Measurements from ENCODE around the gene MRPL16. TPM values are rescaled to one million over a fixed set of nuclear protein-coding genes. Genes with fewer than 3 reads are reported as not detected.

Gene MRPL16
- total and polyA plus RNA-seq, 2 of the 4 experiments (the other 2 are of a cell fraction) = 43.9 to 71.3 TPM

- H3K56ac ChIP-seq (ENCODE audit: extremely low read depth, insufficient read depth, low read length) = no peak overlapping the region
- no peaks in the 10 kb centered on the region for H3K4me1 ChIP-seq (ENCODE audit: control insufficient read depth, insufficient read depth, low read length)
- H4K5ac ChIP-seq (ENCODE audit: low read depth, low read length) = no peak overlapping the region
- no peak overlapping the region for H3K18ac ChIP-seq (ENCODE audit: low read depth, low read length)
- H2AFZ ChIP-seq (replicated peaks; ENCODE audit: low read length, poor library complexity) = no peak overlapping the region
- H2BK15ac ChIP-seq (ENCODE audit: low read depth, low read length) = no peak overlapping the region
- DNase-seq (no peak), ATAC-seq (ENCODE audit: low read depth) (no peak)
- H3K14ac ChIP-seq (replicated peaks; ENCODE audit: low read depth, low read length) = no peak overlapping the region
- no peak overlapping the region for H2BK120ac ChIP-seq (ENCODE audit: low read depth, low read length)
- in situ Hi-C loops (cut with MboI; ENCODE audit: low sequenced_read_pairs) = loop anchor here (25.0 kb wide), 1 partner anchor 346 kb away; the partner anchor contains the start of gene MS4A6A
- no peaks in the 10 kb centered on the region; the same call in 1 of the 2 replicates for H3K27me3 ChIP-seq (ENCODE audit: control insufficient read depth, insufficient read depth, low read length)
- no peaks in the 10 kb centered on the region for H3K9me3 ChIP-seq (ENCODE audit: control insufficient read depth, insufficient read depth, low read length)
- ChIA-PET POLR2A (ENCODE audit: unreplicated experiment) (no interaction called here), CTCF (no interaction called here)
- H3K9me1 ChIP-seq (ENCODE audit: insufficient read depth, low read length) = no peaks in the 10 kb centered on the region
- H4K91ac ChIP-seq (ENCODE audit: insufficient read depth, low read depth, low read length) = no peak overlapping the region
- no peaks in the 10 kb centered on the region for H4K20me1 ChIP-seq (ENCODE audit: insufficient read depth, low read length)
- H3K4me2 ChIP-seq (ENCODE audit: low read depth, low read length) = no peak overlapping the region
- 52% methylated on average over 2 of the region's 2 CpGs; no CpG with 5 or more reads in 1 of the 2 experiments for WGBS, 2 experiments (ENCODE audit: extremely low coverage in 2 of 2, insufficient read length in 1 of 2)
- H3K23ac ChIP-seq (ENCODE audit: low read depth, low read length) = no peak overlapping the region
- BruUV-seq (replicated peaks) = no TSS peak
- no peak overlapping the region for H3K27ac ChIP-seq (ENCODE audit: insufficient read depth, low read length)
- no peak overlapping the region for H3K4ac ChIP-seq (ENCODE audit: low read depth, low read length)
- no peak overlapping the region for H2AK9ac ChIP-seq (replicated peaks; ENCODE audit: low read depth, low read length, poor library complexity)
- no peak overlapping the region for H3K9ac ChIP-seq (ENCODE audit: low read depth, low read length)
- H3K36me3 ChIP-seq (ENCODE audit: control insufficient read depth, insufficient read depth, low read length) = no peaks in the 10 kb centered on the region
- dilution Hi-C loops (cut with HindIII; ENCODE audit: low sequenced_read_pairs, unreplicated experiment) = no loop called here
- H2BK5ac ChIP-seq (ENCODE audit: low read depth, low read length, poor library complexity, severe bottlenecking) = no peak overlapping the region
- H3K4me3 ChIP-seq (ENCODE audit: insufficient read depth, low read depth, low read length) = no peak overlapping the region
- H3K79me1 ChIP-seq (ENCODE audit: low read depth in 1 of 2, low read length in 2 of 2) = no peaks in the 10 kb centered on the region
- intact Hi-C loops (cut with micrococcal nuclease) = no loop called here
- no peak overlapping the region for H2AK5ac ChIP-seq (ENCODE audit: low read depth, low read length)
- TF ChIP-seq ELK1 (IDR thresholded peaks at IDR 0.05; ENCODE audit: borderline replicate concordance, low read depth, low read length) (no peak), RAD21 (IDR thresholded peaks at IDR 0.05; ENCODE audit: low read length) (no peak), NFE2L2 (IDR thresholded peaks at IDR 0.05; ENCODE audit: low read depth, low read length) (no peak), POLR2A (IDR thresholded peaks at IDR 0.05; ENCODE audit: low read depth, low read length) (no peak), BHLHE40 (IDR thresholded peaks at IDR 0.05; ENCODE audit: low read depth, low read length) (no peak), RCOR1 (IDR thresholded peaks at IDR 0.05; ENCODE audit: insufficient replicate concordance, low read length) (no peak), USF2 (IDR thresholded peaks at IDR 0.05; ENCODE audit: low read depth, low read length) (no peak), CHD1 (IDR thresholded peaks at IDR 0.05; ENCODE audit: low read depth, low read length) (no peak), SMC3 (IDR thresholded peaks at IDR 0.05; ENCODE audit: low read depth, low read length) (no peak), MXI1 (IDR thresholded peaks at IDR 0.05; ENCODE audit: borderline replicate concordance, low read depth, low read length) (no peak), RFX5 (IDR thresholded peaks at IDR 0.05; ENCODE audit: low read depth, low read length) (no peak), MAFK (IDR thresholded peaks at IDR 0.05; ENCODE audit: low read depth, low read length) (no peak), CTCF (conservative IDR thresholded peaks at IDR 0.05; ENCODE audit: low read depth, low read length) (no peak)
- H4K8ac ChIP-seq (ENCODE audit: low read depth in 2 of 2, low read length in 2 of 2) = no peak overlapping the region
- H2BK20ac ChIP-seq (ENCODE audit: low read depth, low read length) = no peak overlapping the region
Observed at GRCh38 chr11:59841514-59841913, 30.9 kb upstream of the MRPL16 start.

Measured in IMR-90 (cell line).